Measurements from ENCODE around the gene STPG1.

Gene STPG1

GRCh38 chr1:24317956-24318614 lies 95.5 kb downstream of the STPG1 start:
- peak; percentile 23 for DNase-seq (ENCODE audit: low spot score)

GRCh38 chr1:24317081-24317480 lies 96.5 kb downstream of the STPG1 start:
- no peak for DNase-seq (ENCODE audit: low spot score)

- DNase-seq (ENCODE audit: low spot score), result peak; percentile 35
Observed at GRCh38 chr1:24316645-24317044, 96.9 kb downstream of the STPG1 start.

- DNase-seq (ENCODE audit: low spot score), result no peak
Observed at GRCh38 chr1:24315391-24315790, 98.2 kb downstream of the STPG1 start.

GRCh38 chr1:24311741-24312140 lies 101.8 kb downstream of the STPG1 start:
- DNase-seq (ENCODE audit: low spot score), result no peak

DNA sequence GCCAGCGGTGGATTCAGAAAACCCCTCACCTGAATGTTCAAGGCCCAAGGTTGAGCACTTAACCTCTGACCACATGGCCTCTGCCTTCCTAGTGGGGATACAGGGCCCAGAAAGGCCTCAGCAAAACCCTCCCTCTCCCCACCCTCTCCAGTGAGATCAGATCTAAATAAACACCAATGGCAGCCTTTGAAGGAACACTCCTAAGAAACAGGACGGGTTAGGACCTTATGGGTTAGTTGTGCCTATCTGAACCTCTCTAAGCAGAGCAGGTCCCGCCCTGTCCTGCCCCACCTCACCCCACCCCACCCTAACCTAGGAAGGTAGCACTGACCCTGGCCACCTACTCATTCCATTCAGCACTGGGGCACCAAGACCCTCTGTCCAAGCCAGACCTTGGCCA lies 102.3 kb downstream of the STPG1 start:
- no peak for DNase-seq (ENCODE audit: low spot score)

- no peak for DNase-seq (ENCODE audit: low spot score)
Observed at GRCh38 chr1:24309762-24310485, 103.7 kb downstream of the STPG1 start.

- no peak for DNase-seq (ENCODE audit: low spot score)
Observed at GRCh38 chr1:24308365-24309015, 105.1 kb downstream of the STPG1 start.

Measured in Ammon's horn (tissue), 1 donor.